ENCODE results near the gene PDHB. TPM values are rescaled to one million over a fixed set of nuclear protein-coding genes. Genes with fewer than 3 reads are reported as not detected.

Gene PDHB
- total and polyA plus RNA-seq, 3 donors from 2014 or later, result 94.0 to 126 (median 98.0) TPM

DNA sequence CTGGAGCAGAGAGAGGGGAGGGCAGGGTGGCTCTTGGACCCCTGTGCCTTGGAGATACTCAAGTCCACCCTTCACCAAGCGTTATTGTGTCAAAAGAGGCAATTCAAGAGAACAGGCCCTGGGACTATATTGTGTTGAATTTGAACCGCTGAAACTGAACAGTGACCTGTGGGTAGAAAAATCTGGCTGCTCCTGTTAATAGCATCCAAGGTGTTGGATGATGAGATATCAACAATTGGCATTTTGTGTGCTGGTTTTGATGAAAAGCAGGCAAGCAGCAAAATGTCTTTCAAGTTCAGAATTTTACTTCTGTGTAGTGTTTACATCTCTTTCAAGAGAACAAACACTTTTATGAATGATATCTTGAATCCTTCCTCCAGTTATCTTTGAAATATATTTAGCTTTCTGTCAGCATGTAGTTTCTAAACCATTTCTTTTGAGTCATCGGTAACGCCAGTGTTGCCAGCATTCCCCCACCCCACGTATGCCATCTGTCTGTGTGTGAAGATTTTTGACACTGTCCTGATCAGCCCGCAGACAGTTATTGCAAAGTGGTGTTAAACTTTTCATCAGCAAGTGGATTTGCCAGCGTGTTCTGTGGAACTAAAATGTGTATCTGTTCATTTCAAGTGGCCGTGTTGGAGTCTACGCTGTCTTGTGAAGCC lies 34.8 kb downstream of the PDHB start:
- Histone ChIP-seq H3K36me3 (ENCODE audit: low read depth, missing control alignments) (peaks cover 3% of the 10 kb centered on the region), H3K4me1 (no peaks in the 10 kb centered on the region), H3K4me3 (no peak overlapping the region), H3K9me3 (no peaks in the 10 kb centered on the region), H3K27ac (no peak overlapping the region), H3K27me3 (no peaks in the 10 kb centered on the region)
- no peak for DNase-seq
- TF ChIP-seq CTCF (IDR thresholded peaks at IDR 0.05), result no peak
- TF ChIP-seq POLR2A (IDR thresholded peaks at IDR 0.05), result no peak
- intact Hi-C loops (cut with DNase I; ENCODE audit: low total_unique reads), result no loop called here
- WGBS, 2 donors, result 91 to 92% methylated on average over 9 of the region's 9 CpGs

- H3K27ac ChIP-seq, result no peak overlapping the region
- intact Hi-C loops (cut with DNase I; ENCODE audit: low total_unique reads), result no loop called here
- TF ChIP-seq CTCF (IDR thresholded peaks at IDR 0.05), result no peak
- TF ChIP-seq POLR2A (IDR thresholded peaks at IDR 0.05), result no peak
- H3K9me3 ChIP-seq, result no peaks in the 10 kb centered on the region
- no peak for DNase-seq
- no peaks in the 10 kb centered on the region for H3K27me3 ChIP-seq
- no peak overlapping the region for H3K4me3 ChIP-seq
- peaks cover 6% of the 10 kb centered on the region for H3K4me1 ChIP-seq
- H3K36me3 ChIP-seq (ENCODE audit: low read depth, missing control alignments), result peaks cover 3% of the 10 kb centered on the region
Measured at GRCh38 chr3:58394339-58394738, 39.3 kb downstream of the PDHB start.

- no peaks in the 10 kb centered on the region for H3K27me3 ChIP-seq
- H3K9me3 ChIP-seq, result no peaks in the 10 kb centered on the region
- WGBS, 2 donors, result 31 to 59% methylated on average over 3 of the region's 3 CpGs
- DNase-seq, result no peak
- TF ChIP-seq CTCF (IDR thresholded peaks at IDR 0.05) (no peak), POLR2A (IDR thresholded peaks at IDR 0.05) (no peak)
- intact Hi-C loops (cut with DNase I; ENCODE audit: low total_unique reads), result no loop called here
- peak overlapping the region; percentile 57 to 74 for H3K27ac ChIP-seq
- peaks cover under 1% of the 10 kb centered on the region for H3K36me3 ChIP-seq (ENCODE audit: low read depth, missing control alignments)
- H3K4me1 ChIP-seq, result peaks cover 19% of the 10 kb centered on the region
- H3K4me3 ChIP-seq, result no peak overlapping the region
Measured at GRCh38 chr3:58392181-58392580, 41.5 kb downstream of the PDHB start.

DNA sequence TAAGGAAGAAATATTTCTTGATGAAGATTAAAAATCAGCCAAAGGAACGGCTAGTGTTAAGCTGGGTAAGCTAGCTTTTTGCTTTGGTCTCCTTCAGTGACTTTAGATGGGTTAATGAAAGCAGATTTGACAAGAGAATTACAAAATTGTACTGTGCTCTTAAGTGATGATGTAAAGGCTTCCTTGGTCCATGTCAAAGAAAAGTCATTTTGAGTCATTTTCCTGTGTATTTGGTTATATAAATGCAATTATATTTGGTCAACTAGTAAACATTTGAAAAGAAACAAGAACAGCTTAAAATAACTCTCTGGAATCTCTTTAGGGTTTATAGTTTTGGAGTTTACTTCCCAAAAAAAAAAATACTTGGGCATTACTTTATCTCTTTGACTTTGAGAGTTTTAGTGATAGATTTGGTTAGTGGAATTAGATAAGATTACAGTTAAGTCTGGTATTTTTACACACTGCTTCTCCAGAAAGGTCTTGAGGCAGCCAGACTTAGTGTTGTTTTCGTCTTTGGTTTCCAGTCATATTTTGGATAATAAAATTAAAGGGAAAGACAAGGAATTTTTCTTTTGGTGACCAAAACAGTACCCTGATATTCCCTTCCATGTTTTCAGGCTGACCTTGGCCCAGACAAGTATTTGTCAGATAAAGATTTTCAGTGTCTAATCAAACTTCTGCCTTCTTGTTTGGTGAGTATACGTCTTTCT lies 42.3 kb downstream of the PDHB start:
- H3K4me1 ChIP-seq, result peaks cover 27% of the 10 kb centered on the region
- TF ChIP-seq POLR2A (IDR thresholded peaks at IDR 0.05) (no peak), CTCF (IDR thresholded peaks at IDR 0.05) (no peak)
- intact Hi-C loops (cut with DNase I; ENCODE audit: low total_unique reads), result no loop called here
- H3K27me3 ChIP-seq, result no peaks in the 10 kb centered on the region
- H3K9me3 ChIP-seq, result no peaks in the 10 kb centered on the region
- no peak for DNase-seq
- 31 to 35% methylated on average over 3 of the region's 3 CpGs for WGBS, 2 donors
- no peak overlapping the region for H3K4me3 ChIP-seq
- H3K36me3 ChIP-seq (ENCODE audit: low read depth, missing control alignments), result no peaks in the 10 kb centered on the region
- H3K27ac ChIP-seq, result peak overlapping the region; percentile 57 to 74

All from testis (tissue), 3 donors.